ENCODE measurements around the gene TRAPPC14. TPM values are rescaled to one million over a fixed set of nuclear protein-coding genes. Genes with fewer than 3 reads are reported as not detected.

The TRAPPC14 gene
- total and polyA plus RNA-seq, 9 of the 15 experiments (the other 6 are each of a cell fraction or from before 2014, with no cell fraction given) = 0.42 to 45.9 (median 18.2) TPM

DNA sequence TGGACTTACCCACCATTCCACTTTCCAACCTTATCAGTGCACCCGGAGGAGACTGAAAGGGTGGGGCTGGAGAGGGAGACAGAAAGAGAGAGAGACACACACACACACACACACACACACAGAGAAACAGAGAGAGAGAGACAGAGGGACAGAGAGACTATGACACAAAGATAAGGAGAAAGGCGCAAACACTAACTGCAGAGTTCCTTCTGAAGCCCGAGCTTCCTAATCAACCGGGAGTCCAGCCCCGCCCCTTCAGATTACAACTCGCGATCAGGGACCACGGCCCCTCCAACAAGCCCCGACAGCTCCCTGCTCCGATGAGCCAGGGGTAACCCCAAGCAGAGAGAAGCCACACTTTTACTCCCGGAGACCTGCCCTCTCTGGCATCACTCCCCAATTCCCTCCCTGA is 9.4 kb upstream of the TRAPPC14 start (continued):
- TF ChIP-seq ZFP91 (CRISPR knock-in tag; IDR thresholded peaks at IDR 0.05) (no peak), ZNF583 (CRISPR knock-in tag; IDR thresholded peaks at IDR 0.05) (no peak), KAT2B (IDR thresholded peaks at IDR 0.05; ENCODE audit: low read depth, low read length) (no peak), ZC3H8 (IDR thresholded peaks at IDR 0.05) (no peak), PTTG1 (tag; IDR thresholded peaks at IDR 0.05; ENCODE audit: low read depth) (no peak), CEBPB (tag; IDR thresholded peaks at IDR 0.05) (no peak), NUFIP1 (IDR thresholded peaks at IDR 0.05; ENCODE audit: partially characterized antibody) (no peak), MBD2 (IDR thresholded peaks at IDR 0.05; ENCODE audit: borderline replicate concordance, low read depth) (peak; percentile 49; the same call in 1 of the 2 replicates), EZH2 (IDR thresholded peaks at IDR 0.05; ENCODE audit: borderline replicate concordance, low read depth, low read length) (no peak), ZFP1 (CRISPR knock-in tag; IDR thresholded peaks at IDR 0.05) (no peak), RBM39 (optimal IDR thresholded peaks at IDR 0.05; ENCODE audit: low read depth, low read length) (peak; percentile 5), ZNF696 (CRISPR knock-in tag; conservative IDR thresholded peaks at IDR 0.05) (no peak), FOXM1 (IDR thresholded peaks at IDR 0.05; ENCODE audit: low read depth) (no peak), FOXM1 (CRISPR knock-in tag; IDR thresholded peaks at IDR 0.05; ENCODE audit: low read depth) (no peak), COPS2 (conservative IDR thresholded peaks at IDR 0.05) (no peak), LCOR (CRISPR knock-in tag; IDR thresholded peaks at IDR 0.05) (0 out of 2 replicates have a peak, but pooled peaks have one; percentile 12), CREB5 (CRISPR knock-in tag; IDR thresholded peaks at IDR 0.05) (no peak), ZNF12 (CRISPR knock-in tag; IDR thresholded peaks at IDR 0.05) (no peak), CLOCK (CRISPR knock-in tag; IDR thresholded peaks at IDR 0.05; ENCODE audit: borderline replicate concordance) (no peak), ZNF717 (CRISPR knock-in tag; IDR thresholded peaks at IDR 0.05) (no peak), MYNN (IDR thresholded peaks at IDR 0.05) (no peak), MYNN (CRISPR knock-in tag; IDR thresholded peaks at IDR 0.05) (no peak)
- TF ChIP-seq, protein P1, sequence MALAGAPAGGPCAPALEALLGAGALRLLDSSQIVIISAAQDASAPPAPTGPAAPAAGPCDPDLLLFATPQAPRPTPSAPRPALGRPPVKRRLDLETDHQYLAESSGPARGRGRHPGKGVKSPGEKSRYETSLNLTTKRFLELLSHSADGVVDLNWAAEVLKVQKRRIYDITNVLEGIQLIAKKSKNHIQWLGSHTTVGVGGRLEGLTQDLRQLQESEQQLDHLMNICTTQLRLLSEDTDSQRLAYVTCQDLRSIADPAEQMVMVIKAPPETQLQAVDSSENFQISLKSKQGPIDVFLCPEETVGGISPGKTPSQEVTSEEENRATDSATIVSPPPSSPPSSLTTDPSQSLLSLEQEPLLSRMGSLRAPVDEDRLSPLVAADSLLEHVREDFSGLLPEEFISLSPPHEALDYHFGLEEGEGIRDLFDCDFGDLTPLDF (CRISPR knock-in tag; IDR thresholded peaks at IDR 0.05) = no peak
- TF ChIP-seq, protein P2, sequence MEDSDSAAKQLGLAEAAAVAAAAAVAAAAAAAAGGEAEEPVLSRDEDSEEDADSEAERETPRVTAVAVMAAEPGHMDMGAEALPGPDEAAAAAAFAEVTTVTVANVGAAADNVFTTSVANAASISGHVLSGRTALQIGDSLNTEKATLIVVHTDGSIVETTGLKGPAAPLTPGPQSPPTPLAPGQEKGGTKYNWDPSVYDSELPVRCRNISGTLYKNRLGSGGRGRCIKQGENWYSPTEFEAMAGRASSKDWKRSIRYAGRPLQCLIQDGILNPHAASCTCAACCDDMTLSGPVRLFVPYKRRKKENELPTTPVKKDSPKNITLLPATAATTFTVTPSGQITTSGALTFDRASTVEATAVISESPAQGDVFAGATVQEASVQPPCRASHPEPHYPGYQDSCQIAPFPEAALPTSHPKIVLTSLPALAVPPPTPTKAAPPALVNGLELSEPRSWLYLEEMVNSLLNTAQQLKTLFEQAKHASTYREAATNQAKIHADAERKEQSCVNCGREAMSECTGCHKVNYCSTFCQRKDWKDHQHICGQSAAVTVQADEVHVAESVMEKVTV (CRISPR knock-in tag; IDR thresholded peaks at IDR 0.05) = no peak
